Left renal pelvis (tissue), 4 donors: ENCODE data around the gene CNTN1. TPM values are rescaled to one million over a fixed set of nuclear protein-coding genes. Genes with fewer than 3 reads are reported as not detected.

Source experiments
- DNase-seq, 4 donors: peaks; one replicate each; pipeline ENCODE4 v3.0.0-alpha.2; 2013; ENCODE audit warnings: low read depth in 4 of 4, low spot score in 3 of 4
- polyA plus RNA-seq, 4 donors: library from polyadenylated mRNA; unstranded; fragments of 120-200 nt; gene quantifications; one replicate each; pipeline ENCODE4 v1.2.1, GENCODE V29; 2013; ENCODE audit not compliant: insufficient read length in 4 of 4

The CNTN1 gene
- polyA plus RNA-seq: 100 to 1,000 TPM in 1 of 4 donors, 10 to 100 TPM in 3; 28.0 to 125 (median 63.3) TPM

GRCh38 chr12:40691913-40692764 lies at the start of gene CNTN1:
Gene CNTN1 (plus strand): TSS chr12:40692439.
- DNase-seq: peak; percentile 61 to 79 (median 69)

GRCh38 chr12:40643506-40643905 lies 48.7 kb upstream of the CNTN1 start:
- DNase-seq: no peak

- no peak for DNase-seq
These were observed 48.3 kb upstream of the CNTN1 start for GRCh38 chr12:40643976-40644375.

- DNase-seq: no peak
These were observed 47.5 kb upstream of the CNTN1 start for GRCh38 chr12:40644708-40645107.

GRCh38 chr12:40645361-40645760 lies 46.9 kb upstream of the CNTN1 start:
- no peak for DNase-seq

- DNase-seq: no peak
These were observed 45.8 kb upstream of the CNTN1 start for GRCh38 chr12:40646456-40646855.

GRCh38 chr12:40646911-40647310 lies 45.3 kb upstream of the CNTN1 start:
- no peak for DNase-seq

GRCh38 chr12:40647651-40648050 lies 44.6 kb upstream of the CNTN1 start:
- no peak for DNase-seq

GRCh38 chr12:40648519-40648918 lies 43.7 kb upstream of the CNTN1 start:
- no peak for DNase-seq

GRCh38 chr12:40650038-40650704 lies 42.1 kb upstream of the CNTN1 start:
- DNase-seq: no peak

- no peak for DNase-seq
These were observed 36.8 kb upstream of the CNTN1 start for GRCh38 chr12:40655451-40655850.

- DNase-seq: no peak
These were observed 29.9 kb upstream of the CNTN1 start for GRCh38 chr12:40662366-40662765.

GRCh38 chr12:40663781-40664180 lies 28.5 kb upstream of the CNTN1 start:
- no peak for DNase-seq

- DNase-seq: no peak
These were observed 24.1 kb upstream of the CNTN1 start for GRCh38 chr12:40668099-40668529.

- DNase-seq: peak; percentile 32 to 67 (median 47)
These were observed 19.4 kb upstream of the CNTN1 start for GRCh38 chr12:40672741-40673271.

GRCh38 chr12:40681148-40681547 lies 11.1 kb upstream of the CNTN1 start:
- no peak for DNase-seq

GRCh38 chr12:40684986-40685385 lies 7.3 kb upstream of the CNTN1 start:
- DNase-seq: no peak

GRCh38 chr12:40688085-40688725 lies 4.0 kb upstream of the CNTN1 start:
- no peak for DNase-seq

GRCh38 chr12:40689576-40689975 lies 2.7 kb upstream of the CNTN1 start:
- DNase-seq: no peak

GRCh38 chr12:40692765-40693206 lies 547 bp downstream of the CNTN1 start:
- peak in 1 of 4 donors; percentile 4 for DNase-seq
